ENCODE measurements around the gene CCDC18. TPM values are rescaled to one million over a fixed set of nuclear protein-coding genes. Genes with fewer than 3 reads are reported as not detected.

CCDC18 gene, protein sequence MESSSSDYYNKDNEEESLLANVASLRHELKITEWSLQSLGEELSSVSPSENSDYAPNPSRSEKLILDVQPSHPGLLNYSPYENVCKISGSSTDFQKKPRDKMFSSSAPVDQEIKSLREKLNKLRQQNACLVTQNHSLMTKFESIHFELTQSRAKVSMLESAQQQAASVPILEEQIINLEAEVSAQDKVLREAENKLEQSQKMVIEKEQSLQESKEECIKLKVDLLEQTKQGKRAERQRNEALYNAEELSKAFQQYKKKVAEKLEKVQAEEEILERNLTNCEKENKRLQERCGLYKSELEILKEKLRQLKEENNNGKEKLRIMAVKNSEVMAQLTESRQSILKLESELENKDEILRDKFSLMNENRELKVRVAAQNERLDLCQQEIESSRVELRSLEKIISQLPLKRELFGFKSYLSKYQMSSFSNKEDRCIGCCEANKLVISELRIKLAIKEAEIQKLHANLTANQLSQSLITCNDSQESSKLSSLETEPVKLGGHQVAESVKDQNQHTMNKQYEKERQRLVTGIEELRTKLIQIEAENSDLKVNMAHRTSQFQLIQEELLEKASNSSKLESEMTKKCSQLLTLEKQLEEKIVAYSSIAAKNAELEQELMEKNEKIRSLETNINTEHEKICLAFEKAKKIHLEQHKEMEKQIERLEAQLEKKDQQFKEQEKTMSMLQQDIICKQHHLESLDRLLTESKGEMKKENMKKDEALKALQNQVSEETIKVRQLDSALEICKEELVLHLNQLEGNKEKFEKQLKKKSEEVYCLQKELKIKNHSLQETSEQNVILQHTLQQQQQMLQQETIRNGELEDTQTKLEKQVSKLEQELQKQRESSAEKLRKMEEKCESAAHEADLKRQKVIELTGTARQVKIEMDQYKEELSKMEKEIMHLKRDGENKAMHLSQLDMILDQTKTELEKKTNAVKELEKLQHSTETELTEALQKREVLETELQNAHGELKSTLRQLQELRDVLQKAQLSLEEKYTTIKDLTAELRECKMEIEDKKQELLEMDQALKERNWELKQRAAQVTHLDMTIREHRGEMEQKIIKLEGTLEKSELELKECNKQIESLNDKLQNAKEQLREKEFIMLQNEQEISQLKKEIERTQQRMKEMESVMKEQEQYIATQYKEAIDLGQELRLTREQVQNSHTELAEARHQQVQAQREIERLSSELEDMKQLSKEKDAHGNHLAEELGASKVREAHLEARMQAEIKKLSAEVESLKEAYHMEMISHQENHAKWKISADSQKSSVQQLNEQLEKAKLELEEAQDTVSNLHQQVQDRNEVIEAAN (N-terminal part only)
- total RNA-seq (1 to 10 TPM; 8.3 to 8.5 TPM), polyA plus RNA-seq (1 to 10 TPM; 2.7 to 6.1 TPM)

GRCh38 chr1:93180723-93181613 is at the start of gene CCDC18:
Gene CCDC18, plus strand, starts transcription at chr1:93180724. Its CDS starts 2,638 bp downstream, at chr1:93183362.
- no peak for DNase-seq (ENCODE audit: low spot score)
- 5% methylated on average over 43 of the region's 43 CpGs for WGBS
- TF ChIP-seq, protein P1, sequence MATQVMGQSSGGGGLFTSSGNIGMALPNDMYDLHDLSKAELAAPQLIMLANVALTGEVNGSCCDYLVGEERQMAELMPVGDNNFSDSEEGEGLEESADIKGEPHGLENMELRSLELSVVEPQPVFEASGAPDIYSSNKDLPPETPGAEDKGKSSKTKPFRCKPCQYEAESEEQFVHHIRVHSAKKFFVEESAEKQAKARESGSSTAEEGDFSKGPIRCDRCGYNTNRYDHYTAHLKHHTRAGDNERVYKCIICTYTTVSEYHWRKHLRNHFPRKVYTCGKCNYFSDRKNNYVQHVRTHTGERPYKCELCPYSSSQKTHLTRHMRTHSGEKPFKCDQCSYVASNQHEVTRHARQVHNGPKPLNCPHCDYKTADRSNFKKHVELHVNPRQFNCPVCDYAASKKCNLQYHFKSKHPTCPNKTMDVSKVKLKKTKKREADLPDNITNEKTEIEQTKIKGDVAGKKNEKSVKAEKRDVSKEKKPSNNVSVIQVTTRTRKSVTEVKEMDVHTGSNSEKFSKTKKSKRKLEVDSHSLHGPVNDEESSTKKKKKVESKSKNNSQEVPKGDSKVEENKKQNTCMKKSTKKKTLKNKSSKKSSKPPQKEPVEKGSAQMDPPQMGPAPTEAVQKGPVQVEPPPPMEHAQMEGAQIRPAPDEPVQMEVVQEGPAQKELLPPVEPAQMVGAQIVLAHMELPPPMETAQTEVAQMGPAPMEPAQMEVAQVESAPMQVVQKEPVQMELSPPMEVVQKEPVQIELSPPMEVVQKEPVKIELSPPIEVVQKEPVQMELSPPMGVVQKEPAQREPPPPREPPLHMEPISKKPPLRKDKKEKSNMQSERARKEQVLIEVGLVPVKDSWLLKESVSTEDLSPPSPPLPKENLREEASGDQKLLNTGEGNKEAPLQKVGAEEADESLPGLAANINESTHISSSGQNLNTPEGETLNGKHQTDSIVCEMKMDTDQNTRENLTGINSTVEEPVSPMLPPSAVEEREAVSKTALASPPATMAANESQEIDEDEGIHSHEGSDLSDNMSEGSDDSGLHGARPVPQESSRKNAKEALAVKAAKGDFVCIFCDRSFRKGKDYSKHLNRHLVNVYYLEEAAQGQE (IDR thresholded peaks at IDR 0.05) = no peak
- TF ChIP-seq NR2F2 (IDR thresholded peaks at IDR 0.05) = no peak
- TF ChIP-seq RXRA (IDR thresholded peaks at IDR 0.05) = no peak
- TF ChIP-seq HNF4G (IDR thresholded peaks at IDR 0.05) = no peak
- TF ChIP-seq GABPA (IDR thresholded peaks at IDR 0.05 in 1 of 2, conservative IDR thresholded peaks at IDR 0.05 in 1 of 2) = no peak
- TF ChIP-seq, protein P2, sequence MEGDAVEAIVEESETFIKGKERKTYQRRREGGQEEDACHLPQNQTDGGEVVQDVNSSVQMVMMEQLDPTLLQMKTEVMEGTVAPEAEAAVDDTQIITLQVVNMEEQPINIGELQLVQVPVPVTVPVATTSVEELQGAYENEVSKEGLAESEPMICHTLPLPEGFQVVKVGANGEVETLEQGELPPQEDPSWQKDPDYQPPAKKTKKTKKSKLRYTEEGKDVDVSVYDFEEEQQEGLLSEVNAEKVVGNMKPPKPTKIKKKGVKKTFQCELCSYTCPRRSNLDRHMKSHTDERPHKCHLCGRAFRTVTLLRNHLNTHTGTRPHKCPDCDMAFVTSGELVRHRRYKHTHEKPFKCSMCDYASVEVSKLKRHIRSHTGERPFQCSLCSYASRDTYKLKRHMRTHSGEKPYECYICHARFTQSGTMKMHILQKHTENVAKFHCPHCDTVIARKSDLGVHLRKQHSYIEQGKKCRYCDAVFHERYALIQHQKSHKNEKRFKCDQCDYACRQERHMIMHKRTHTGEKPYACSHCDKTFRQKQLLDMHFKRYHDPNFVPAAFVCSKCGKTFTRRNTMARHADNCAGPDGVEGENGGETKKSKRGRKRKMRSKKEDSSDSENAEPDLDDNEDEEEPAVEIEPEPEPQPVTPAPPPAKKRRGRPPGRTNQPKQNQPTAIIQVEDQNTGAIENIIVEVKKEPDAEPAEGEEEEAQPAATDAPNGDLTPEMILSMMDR (IDR thresholded peaks at IDR 0.05; ENCODE audit: low read depth, low read length, missing input control) = no peak
- TF ChIP-seq HNF4A (conservative IDR thresholded peaks at IDR 0.05) = no peak
- no peak for TF ChIP-seq FOXA2 (IDR thresholded peaks at IDR 0.05)
- no peak for TF ChIP-seq RAD21 (IDR thresholded peaks at IDR 0.05)
- TF ChIP-seq YY1 (IDR thresholded peaks at IDR 0.05) = no peak
- TF ChIP-seq, protein P3, sequence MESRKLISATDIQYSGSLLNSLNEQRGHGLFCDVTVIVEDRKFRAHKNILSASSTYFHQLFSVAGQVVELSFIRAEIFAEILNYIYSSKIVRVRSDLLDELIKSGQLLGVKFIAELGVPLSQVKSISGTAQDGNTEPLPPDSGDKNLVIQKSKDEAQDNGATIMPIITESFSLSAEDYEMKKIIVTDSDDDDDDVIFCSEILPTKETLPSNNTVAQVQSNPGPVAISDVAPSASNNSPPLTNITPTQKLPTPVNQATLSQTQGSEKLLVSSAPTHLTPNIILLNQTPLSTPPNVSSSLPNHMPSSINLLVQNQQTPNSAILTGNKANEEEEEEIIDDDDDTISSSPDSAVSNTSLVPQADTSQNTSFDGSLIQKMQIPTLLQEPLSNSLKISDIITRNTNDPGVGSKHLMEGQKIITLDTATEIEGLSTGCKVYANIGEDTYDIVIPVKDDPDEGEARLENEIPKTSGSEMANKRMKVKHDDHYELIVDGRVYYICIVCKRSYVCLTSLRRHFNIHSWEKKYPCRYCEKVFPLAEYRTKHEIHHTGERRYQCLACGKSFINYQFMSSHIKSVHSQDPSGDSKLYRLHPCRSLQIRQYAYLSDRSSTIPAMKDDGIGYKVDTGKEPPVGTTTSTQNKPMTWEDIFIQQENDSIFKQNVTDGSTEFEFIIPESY (IDR thresholded peaks at IDR 0.05) = no peak
- TF ChIP-seq TAF1 (conservative IDR thresholded peaks at IDR 0.05) = no peak

More at GRCh38 chr1:93180723-93181613, at the start of gene CCDC18:
- Histone ChIP-seq H3K4me1 (ENCODE audit: control insufficient read depth in 4 of 4, insufficient read depth in 4 of 4, low read length in 3 of 4) (peaks cover 0 to 24% (median 16%) of the 10 kb centered on the region in 4 donors), H3K4me3 (ENCODE audit: low read depth in 1 of 3, low read length in 3 of 3) (peak within 1 kb of the TSS; percentile 94 to 99 (median 95)), H3K9ac (ENCODE audit: low read depth in 1 of 2, low read length in 2 of 2) (peak within 1 kb of the TSS; percentile 99), H3K36me3 (ENCODE audit: control insufficient read depth in 4 of 4, insufficient read depth in 3 of 4, low read depth in 1 of 4, low read length in 3 of 4) (peaks cover 0 to 5% (median 0%) of the 10 kb centered on the region in 4 donors), H3K27ac (ENCODE audit: low read depth in 1 of 2, low read length in 2 of 2) (peak within 1 kb of the TSS; percentile 99 to 100), H3K9me3 (ENCODE audit: control insufficient read depth in 4 of 4, low read length in 3 of 4) (no peaks in the 10 kb centered on the region), H3K27me3 (ENCODE audit: control insufficient read depth in 4 of 4, insufficient read depth in 4 of 4, low read length in 3 of 4) (no peaks in the 10 kb centered on the region)
